Keratinocyte (primary cell): ENCODE results near the gene PEAK3. TPM values are rescaled to one million over a fixed set of nuclear protein-coding genes. Genes with fewer than 3 reads are reported as not detected.

Experiments used
- DNase-seq: peaks from one replicate; pipeline ENCODE4 v3.0.0-alpha.2; 2011; ENCODE audit warnings: low read depth, missing footprints, low spot score
- FAIRE-seq: peaks from 2 replicates; lab custom pipeline; 2011; peaks lifted over from hg19 to GRCh38; lab: Jason Lieb, UNC
- H2AFZ ChIP-seq: 2 replicates; pipeline ENCODE4 v1.6.0; 2012; ENCODE audit warnings: low read length, control low read depth, inconsistent platforms; ENCODE audit not compliant: control insufficient read depth
- H3K27ac ChIP-seq: 2 replicates; pipeline ENCODE4 v1.5.1; 2011; ENCODE audit warnings: low read length; ENCODE audit not compliant: control insufficient read depth, insufficient read depth
- H3K27me3 ChIP-seq: 3 replicates; pipeline ENCODE4 v1.6.0; 2011; ENCODE audit warnings: low read length; ENCODE audit not compliant: control insufficient read depth, insufficient read depth; ENCODE audit errors: extremely low read depth
- H3K36me3 ChIP-seq, 2 experiments: 2 replicates in 1 of 2; 3 replicates in 1 of 2; pipeline ENCODE4 v1.5.1; 2011; ENCODE audit warnings: low read length in 2 of 2, mild to moderate bottlenecking in 1 of 2; ENCODE audit not compliant: control insufficient read depth in 2 of 2, insufficient read depth in 2 of 2; ENCODE audit errors: extremely low read depth in 1 of 2
- H3K4me1 ChIP-seq: 3 replicates; pipeline ENCODE4 v1.5.1; 2011; ENCODE audit warnings: low read length; ENCODE audit not compliant: control insufficient read depth, insufficient read depth; ENCODE audit errors: extremely low read depth
- H3K4me2 ChIP-seq: 3 replicates; pipeline ENCODE4 v1.6.0; 2011; ENCODE audit warnings: low read depth, low read length; ENCODE audit not compliant: control insufficient read depth, insufficient read depth; ENCODE audit errors: extremely low read depth
- H3K4me3 ChIP-seq, 3 experiments: fragments of 200-600 bp in 1 of 3; sonication (generic) in 1 of 3; 2 replicates in 2 of 3; 3 replicates in 1 of 3; pipeline ENCODE4 v1.5.1; 2011 to 2016; ENCODE audit warnings: low read length in 3 of 3, mild to moderate bottlenecking in 3 of 3, control low read depth in 2 of 3, inconsistent platforms in 1 of 3, low read depth in 1 of 3, mixed read lengths in 1 of 3, mixed run types in 1 of 3, moderate library complexity in 1 of 3; ENCODE audit not compliant: control insufficient read depth in 2 of 3, insufficient read depth in 2 of 3; ENCODE audit errors: extremely low read depth in 1 of 3
- H3K79me2 ChIP-seq: 2 replicates; pipeline ENCODE4 v1.6.0; 2012; ENCODE audit warnings: low read length; ENCODE audit not compliant: control insufficient read depth, insufficient read depth
- H3K9ac ChIP-seq: 3 replicates; pipeline ENCODE4 v1.6.0; 2011; ENCODE audit warnings: low read length; ENCODE audit not compliant: control insufficient read depth, insufficient read depth; ENCODE audit errors: extremely low read depth
- H3K9me1 ChIP-seq: 3 replicates; pipeline ENCODE4 v1.6.0; 2011; ENCODE audit warnings: low read length; ENCODE audit not compliant: control insufficient read depth, insufficient read depth; ENCODE audit errors: extremely low read depth
- H3K9me3 ChIP-seq: 2 replicates; pipeline ENCODE4 v1.5.1; 2012; ENCODE audit warnings: low read depth, low read length; ENCODE audit not compliant: control insufficient read depth
- H4K20me1 ChIP-seq: 3 replicates; pipeline ENCODE4 v1.6.0; 2011; ENCODE audit warnings: low read length; ENCODE audit not compliant: control insufficient read depth, insufficient read depth; ENCODE audit errors: extremely low read depth
- EZH2 ChIP-seq: IDR thresholded peaks from one replicate; pipeline ENCODE4 v1.6.1; 2012; ENCODE audit warnings: inconsistent platforms, mild to moderate bottlenecking, low read length, moderate library complexity
- dilution Hi-C: fragments of 300-500 bp; cut with MboI; formaldehyde crosslinking; loops from one replicate; pipeline ENCODE4 v1.7.0; 2020; ENCODE audit warnings: low sequenced_read_pairs; ENCODE audit not compliant: extremely low pct_ligation_motif_present
- polyA plus RNA-seq, 5 experiments: library from polyadenylated mRNA; depleted of rRNA in 3 of 5; stranded (reverse) in 3 of 5; stranded (forward) in 1 of 5; unstranded in 1 of 5; fragments of >200 nt; gene quantifications; 1 replicate in 1 of 5; 2 replicates in 3 of 5; 3 replicates in 1 of 5; pipeline versions ENCODE4 v1.2.1 to v1.2.3, GENCODE V29; 2011 to 2012; ENCODE audit warnings: missing spikeins in 2 of 5, low read depth in 1 of 5, low replicate concordance in 1 of 5
- TF ChIP-seq, protein P1 (sequence below), 3 experiments: IDR thresholded peaks in 1 of 3; conservative IDR thresholded peaks in 1 of 3; optimal IDR thresholded peaks in 1 of 3; 2 replicates in 2 of 3; 3 replicates in 1 of 3; pipeline versions ENCODE3 to v1.5.1; 2011; ENCODE audit warnings: low read length in 3 of 3, mild to moderate bottlenecking in 3 of 3, moderate library complexity in 2 of 3, control low read depth in 1 of 3, inconsistent platforms in 1 of 3; ENCODE audit not compliant: insufficient read depth in 2 of 3; ENCODE audit errors: extremely low read depth in 1 of 3

Gene PEAK3
- polyA plus RNA-seq, 1 donor (not counting 4 experiments of a cell fraction or from before 2014, with no cell fraction given), result not detected

- H3K36me3 ChIP-seq, result no peaks in the 10 kb centered on the region
- H3K79me2 ChIP-seq, result no peaks in the 10 kb centered on the region
- H4K20me1 ChIP-seq, result no peaks in the 10 kb centered on the region
- H3K4me1 ChIP-seq, result peaks cover 2% of the 10 kb centered on the region
- H2AFZ ChIP-seq, result no peak overlapping the region
- no peak overlapping the region for H3K9ac ChIP-seq
- no peaks in the 10 kb centered on the region for H3K9me1 ChIP-seq
- DNase-seq (no peak), FAIRE-seq (no peak)
- H3K9me3 ChIP-seq, result no peaks in the 10 kb centered on the region
- H3K27me3 ChIP-seq, result peaks cover 8% of the 10 kb centered on the region
- dilution Hi-C loops, result no loop called here
- H3K27ac ChIP-seq, result no peak overlapping the region
- H3K4me3 ChIP-seq, result no peak overlapping the region
- TF ChIP-seq EZH2, result no peak
- TF ChIP-seq, protein P1, sequence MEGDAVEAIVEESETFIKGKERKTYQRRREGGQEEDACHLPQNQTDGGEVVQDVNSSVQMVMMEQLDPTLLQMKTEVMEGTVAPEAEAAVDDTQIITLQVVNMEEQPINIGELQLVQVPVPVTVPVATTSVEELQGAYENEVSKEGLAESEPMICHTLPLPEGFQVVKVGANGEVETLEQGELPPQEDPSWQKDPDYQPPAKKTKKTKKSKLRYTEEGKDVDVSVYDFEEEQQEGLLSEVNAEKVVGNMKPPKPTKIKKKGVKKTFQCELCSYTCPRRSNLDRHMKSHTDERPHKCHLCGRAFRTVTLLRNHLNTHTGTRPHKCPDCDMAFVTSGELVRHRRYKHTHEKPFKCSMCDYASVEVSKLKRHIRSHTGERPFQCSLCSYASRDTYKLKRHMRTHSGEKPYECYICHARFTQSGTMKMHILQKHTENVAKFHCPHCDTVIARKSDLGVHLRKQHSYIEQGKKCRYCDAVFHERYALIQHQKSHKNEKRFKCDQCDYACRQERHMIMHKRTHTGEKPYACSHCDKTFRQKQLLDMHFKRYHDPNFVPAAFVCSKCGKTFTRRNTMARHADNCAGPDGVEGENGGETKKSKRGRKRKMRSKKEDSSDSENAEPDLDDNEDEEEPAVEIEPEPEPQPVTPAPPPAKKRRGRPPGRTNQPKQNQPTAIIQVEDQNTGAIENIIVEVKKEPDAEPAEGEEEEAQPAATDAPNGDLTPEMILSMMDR (optimal IDR thresholded peaks at IDR 0.05 in 1 of 3, IDR thresholded peaks at IDR 0.05 in 1 of 3, conservative IDR thresholded peaks at IDR 0.05 in 1 of 3; ENCODE audit: extremely low read depth in 1 of 3, insufficient read depth in 2 of 3, low read length in 3 of 3), result peak in 1 of 3 experiments; percentile 47
- no peak overlapping the region for H3K4me2 ChIP-seq
These were observed 33.9 kb upstream of the PEAK3 start for GRCh38 chr19:2315818-2316353.

GRCh38 chr19:2315121-2315817 lies 33.3 kb upstream of the PEAK3 start:
- TF ChIP-seq, protein P1 (optimal IDR thresholded peaks at IDR 0.05 in 1 of 3, IDR thresholded peaks at IDR 0.05 in 1 of 3, conservative IDR thresholded peaks at IDR 0.05 in 1 of 3; ENCODE audit: extremely low read depth in 1 of 3, insufficient read depth in 2 of 3, low read length in 3 of 3), result no peak
- no peak for TF ChIP-seq EZH2
- dilution Hi-C loops, result no loop called here
- Histone ChIP-seq H4K20me1 (no peaks in the 10 kb centered on the region), H3K9ac (no peak overlapping the region), H3K36me3 (no peaks in the 10 kb centered on the region), H3K27me3 (peaks cover 10% of the 10 kb centered on the region), H3K9me1 (no peaks in the 10 kb centered on the region), H3K4me2 (no peak overlapping the region), H3K4me1 (peaks cover 2% of the 10 kb centered on the region), H3K4me3 (no peak overlapping the region), H3K9me3 (no peaks in the 10 kb centered on the region), H3K27ac (no peak overlapping the region), H3K79me2 (no peaks in the 10 kb centered on the region), H2AFZ (no peak overlapping the region)
- FAIRE-seq (no peak), DNase-seq (no peak)
